SK-N-SH (cell line): Measurements from ENCODE around the gene MYO18B. TPM values are rescaled to one million over a fixed set of nuclear protein-coding genes. Genes with fewer than 3 reads are reported as not detected.

ENCODE experiments used
- CTCF ChIA-PET: fragments of 300-600, 350-600 bp; formaldehyde crosslinking; extraction: SDS; loops from one replicate; lab custom pipeline; 2021; lab: Yijun Ruan, JAX
- POLR2A ChIA-PET: fragments of 350-600 bp; sonication (Branson Sonifier 250); formaldehyde crosslinking; extraction: SDS; loops from one replicate; lab custom pipeline; 2020; ENCODE audit warnings: antibody characterized with exemption, inconsistent platforms; lab: Yijun Ruan, JAX
- DNase-seq: peaks from one replicate; pipeline ENCODE4 v3.0.0; 2012
- H2AFZ ChIP-seq: fragments of 200-600 bp; sonication (generic); 2 replicates; pipeline ENCODE4 v1.8.1; 2016; ENCODE audit warnings: antibody characterized with exemption, mild to moderate bottlenecking, low read depth
- H3F3A ChIP-seq: fragments of 200-600 bp; sonication (generic); replicated peaks from 2 replicates; pipeline ENCODE3; 2016; ENCODE audit warnings: antibody characterized with exemption, mild to moderate bottlenecking; ENCODE audit not compliant: insufficient read depth
- H3K27ac ChIP-seq, 2 experiments: fragments of 200-500 bp in 1 of 2; fragments of 200-600 bp in 1 of 2; sonication (Bioruptor generic) in 1 of 2; sonication (generic), shearing (Covaris generic) in 1 of 2; 2 replicates each; pipeline versions ENCODE4 v1.5.1 to v1.6.1; 2014 to 2016; ENCODE audit warnings: low read depth in 2 of 2, inconsistent platforms in 1 of 2, low read length in 1 of 2, mild to moderate bottlenecking in 1 of 2, mixed read lengths in 1 of 2
- H3K27me3 ChIP-seq: fragments of 200-600 bp; sonication (generic), shearing (Covaris generic); 2 replicates; pipeline ENCODE4 v1.6.1; 2016; ENCODE audit warnings: mixed run types; ENCODE audit not compliant: insufficient read depth
- H3K36me3 ChIP-seq, 2 experiments: fragments of 200-500 bp in 1 of 2; fragments of 200-600 bp in 1 of 2; sonication (Bioruptor generic) in 1 of 2; sonication (generic) in 1 of 2; replicated peaks in 1 of 2; 2 replicates each; pipeline versions ENCODE3 to v1.5.1; 2014 to 2016; ENCODE audit warnings: low read length in 1 of 2, mild to moderate bottlenecking in 1 of 2; ENCODE audit not compliant: insufficient read depth in 2 of 2, control insufficient read depth in 1 of 2
- H3K4me1 ChIP-seq, 2 experiments: fragments of 200-500 bp in 1 of 2; fragments of 200-600 bp in 1 of 2; sonication (Bioruptor generic) in 1 of 2; sonication (generic), shearing (Covaris generic) in 1 of 2; 2 replicates each; pipeline versions ENCODE4 v1.5.1 to v1.6.1; 2014 to 2016; ENCODE audit warnings: low read depth in 1 of 2, low read length in 1 of 2, mixed run types in 1 of 2; ENCODE audit not compliant: insufficient read depth in 2 of 2, control insufficient read depth in 1 of 2
- H3K4me2 ChIP-seq: fragments of 200-600 bp; sonication (generic), shearing (Covaris generic); 2 replicates; pipeline ENCODE4 v1.6.1; 2017; ENCODE audit warnings: mixed run types
- H3K4me3 ChIP-seq, 2 experiments: fragments of 200-500 bp in 1 of 2; fragments of 200-600 bp in 1 of 2; sonication (Bioruptor generic) in 1 of 2; sonication (generic), shearing (Covaris generic) in 1 of 2; 2 replicates each; pipeline versions ENCODE4 v1.5.1 to v1.8.1; 2014 to 2016; ENCODE audit warnings: low read depth in 2 of 2, inconsistent platforms in 1 of 2, low read length in 1 of 2, mild to moderate bottlenecking in 1 of 2, mixed read lengths in 1 of 2, moderate library complexity in 1 of 2
- H3K79me2 ChIP-seq: fragments of 200-600 bp; sonication (generic); 2 replicates; pipeline ENCODE4 v1.8.1; 2017; ENCODE audit warnings: mild to moderate bottlenecking; ENCODE audit not compliant: insufficient read depth
- H3K9ac ChIP-seq: fragments of 200-600 bp; sonication (generic); 2 replicates; pipeline ENCODE4 v1.6.1; 2017; ENCODE audit warnings: mixed run types
- H3K9me2 ChIP-seq: fragments of 200-600 bp; sonication (generic); 2 replicates; pipeline ENCODE4 v1.6.1; 2017; ENCODE audit warnings: mixed run types
- H3K9me3 ChIP-seq: fragments of 200-600 bp; sonication (generic); 2 replicates; pipeline ENCODE4 v1.6.1; 2017; ENCODE audit warnings: mixed run types, mild to moderate bottlenecking, moderate library complexity
- H4K20me1 ChIP-seq: fragments of 200-600 bp; sonication (generic); 2 replicates; pipeline ENCODE4 v1.6.1; 2017; ENCODE audit warnings: mild to moderate bottlenecking, mixed run types; ENCODE audit not compliant: insufficient read depth
- FOSL2 ChIP-seq: IDR thresholded peaks from 2 replicates; pipeline ENCODE4 v1.4.0; 2012; ENCODE audit warnings: low read depth, mild to moderate bottlenecking, moderate library complexity, borderline replicate concordance
- FOXJ3 ChIP-seq: sonication (generic); formaldehyde crosslinking; IDR thresholded peaks from 2 replicates; pipeline ENCODE4 v1.5.1; 2020; ENCODE audit warnings: mild to moderate bottlenecking, missing genetic modification reagents
- GATA2 ChIP-seq: sonication (generic); formaldehyde crosslinking; IDR thresholded peaks from 2 replicates; pipeline ENCODE4 v1.5.0; 2020; ENCODE audit warnings: mild to moderate bottlenecking, missing genetic modification reagents
- JUND ChIP-seq: IDR thresholded peaks from 2 replicates; pipeline ENCODE4 v1.4.0; 2012
- MXI1 ChIP-seq: IDR thresholded peaks from 2 replicates; pipeline ENCODE4 v1.6.1; 2012; ENCODE audit warnings: mild to moderate bottlenecking, low read depth, low read length, improper control_type of control experiment
- NFIC ChIP-seq: IDR thresholded peaks from 2 replicates; pipeline ENCODE4 v1.4.0; 2012; ENCODE audit warnings: borderline replicate concordance
- POLR2AphosphoS5 ChIP-seq: IDR thresholded peaks from 2 replicates; pipeline ENCODE4 v1.6.1; 2012; ENCODE audit warnings: low read depth, low read length
- RCOR1 ChIP-seq: fragments of 150-350 bp; IDR thresholded peaks from 2 replicates; pipeline ENCODE4 v1.6.1; 2017; ENCODE audit warnings: antibody characterized with exemption, low read length
- REST ChIP-seq: IDR thresholded peaks from 2 replicates; pipeline ENCODE4 v1.6.1; 2012; ENCODE audit warnings: mild to moderate bottlenecking, low read depth, low read length, moderate library complexity
- RFX5 ChIP-seq: IDR thresholded peaks from 2 replicates; pipeline ENCODE4 v1.6.1; 2012; ENCODE audit warnings: mild to moderate bottlenecking, improper control_type of control experiment, low read length
- TCF12 ChIP-seq: IDR thresholded peaks from 2 replicates; pipeline ENCODE4 v1.4.0; 2012
- TEAD4 ChIP-seq: IDR thresholded peaks from 2 replicates; pipeline ENCODE4 v1.4.0; 2012; ENCODE audit warnings: mild to moderate bottlenecking, borderline replicate concordance; ENCODE audit not compliant: insufficient read depth
- USF1 ChIP-seq: IDR thresholded peaks from 2 replicates; pipeline ENCODE4 v1.4.0; 2012; ENCODE audit warnings: low read depth, borderline replicate concordance
- USF2 ChIP-seq: fragments of 150-350 bp; IDR thresholded peaks from 2 replicates; pipeline ENCODE4 v1.6.1; 2017; ENCODE audit warnings: antibody characterized with exemption, low read length, low read depth, borderline replicate concordance
- YY1 ChIP-seq: IDR thresholded peaks from 2 replicates; pipeline ENCODE4 v1.4.0; 2012; ENCODE audit warnings: low read depth, mild to moderate bottlenecking
- WGBS: methylation state at CpG from one replicate; pipeline ENCODE4 v1.1.6; 2017; ENCODE audit warnings: low lambda C conversion rate; 5-methylcytosine and 5-hydroxymethylcytosine counted together
- polyA plus RNA-seq, 3 experiments: library from polyadenylated mRNA; depleted of rRNA; stranded (reverse); fragments of >200 nt; gene quantifications; 2 replicates each; pipeline ENCODE4 v1.2.3, GENCODE V29; 2012

MYO18B gene
- polyA plus RNA-seq, 1 of the 3 experiments (the other 2 are of a cell fraction): 0.05 TPM

- POLR2A ChIA-PET: no interaction called here
- CTCF ChIA-PET: no interaction called here
- DNase-seq: no peak
These were observed 102.6 kb downstream of the MYO18B start for GRCh38 chr22:25844601-25845000.

GRCh38 chr22:25845985-25846745 is 104.2 kb downstream of the MYO18B start:
- TF ChIP-seq USF1 (no peak), FOXJ3 (no peak), POLR2AphosphoS5 (no peak), FOSL2 (no peak), GATA2 (no peak), REST (no peak), RCOR1 (no peak), RFX5 (no peak), YY1 (no peak), USF2 (no peak), TEAD4 (no peak), JUND (no peak), TCF12 (no peak), MXI1 (no peak), NFIC (no peak)
- no peaks in the 10 kb centered on the region for H3K27me3 ChIP-seq
- 24% methylated on average over 4 of the region's 12 CpGs for WGBS
- H3F3A ChIP-seq: no peaks in the 10 kb centered on the region
- no peak overlapping the region for H3K4me2 ChIP-seq
- no peak overlapping the region for H2AFZ ChIP-seq
- no peaks in the 10 kb centered on the region for H3K4me1 ChIP-seq
- no peak overlapping the region for H3K27ac ChIP-seq
- no peaks in the 10 kb centered on the region for H3K79me2 ChIP-seq
- no peak for DNase-seq
- H3K9me3 ChIP-seq: no peaks in the 10 kb centered on the region
- ChIA-PET CTCF (interaction anchor here (1.3 kb wide), 1 partner anchor 9 kb away, joined by 5 read pairs; no protein-coding TSS in a partner anchor), POLR2A (interaction anchor here (0.6 kb wide), 1 partner anchor 1017 kb away, joined by 12 read pairs; no protein-coding TSS in a partner anchor)
- no peaks in the 10 kb centered on the region for H4K20me1 ChIP-seq
- H3K9me2 ChIP-seq: no peaks in the 10 kb centered on the region
- no peak overlapping the region for H3K4me3 ChIP-seq
- no peaks in the 10 kb centered on the region for H3K36me3 ChIP-seq
- H3K9ac ChIP-seq: no peak overlapping the region

More at GRCh38 chr22:25844601-25845000, 102.6 kb downstream of the MYO18B start:
- H3F3A ChIP-seq: no peaks in the 10 kb centered on the region
- H3K36me3 ChIP-seq: no peaks in the 10 kb centered on the region
- no peaks in the 10 kb centered on the region for H4K20me1 ChIP-seq
- H3K4me3 ChIP-seq: no peak overlapping the region
- no peaks in the 10 kb centered on the region for H3K9me2 ChIP-seq
- no peaks in the 10 kb centered on the region for H3K27me3 ChIP-seq
- no peak overlapping the region for H2AFZ ChIP-seq
- no peaks in the 10 kb centered on the region for H3K9me3 ChIP-seq
- no peak for TF ChIP-seq RFX5
- no peak for TF ChIP-seq YY1
- no peak for TF ChIP-seq TCF12
- H3K4me2 ChIP-seq: no peak overlapping the region
- 37% methylated on average over 8 of the region's 8 CpGs for WGBS
- no peak overlapping the region for H3K27ac ChIP-seq
- H3K4me1 ChIP-seq: peaks cover 0 to 7% of the 10 kb centered on the region in 2 experiments; a peak in 1 of 4 replicates
- H3K9ac ChIP-seq: no peak overlapping the region
- H3K79me2 ChIP-seq: no peaks in the 10 kb centered on the region
